GM12872 (cell line): ENCODE data around the gene NKX1-2.

Source experiments
- TF ChIP-seq, protein P1 (sequence below): IDR thresholded peaks from 3 replicates; pipeline ENCODE4 v1.5.1; 2011; ENCODE audit warnings: low read depth, mild to moderate bottlenecking, low read length, moderate library complexity; ENCODE audit not compliant: insufficient read depth

NKX1-2 gene

GRCh38 chr10:124450012-124450782, at the start of gene NKX1-2:
Gene NKX1-2, minus strand, starts transcription at chr10:124450035. Its CDS starts 92 bp downstream, at chr10:124449943.
- TF ChIP-seq, protein P1, sequence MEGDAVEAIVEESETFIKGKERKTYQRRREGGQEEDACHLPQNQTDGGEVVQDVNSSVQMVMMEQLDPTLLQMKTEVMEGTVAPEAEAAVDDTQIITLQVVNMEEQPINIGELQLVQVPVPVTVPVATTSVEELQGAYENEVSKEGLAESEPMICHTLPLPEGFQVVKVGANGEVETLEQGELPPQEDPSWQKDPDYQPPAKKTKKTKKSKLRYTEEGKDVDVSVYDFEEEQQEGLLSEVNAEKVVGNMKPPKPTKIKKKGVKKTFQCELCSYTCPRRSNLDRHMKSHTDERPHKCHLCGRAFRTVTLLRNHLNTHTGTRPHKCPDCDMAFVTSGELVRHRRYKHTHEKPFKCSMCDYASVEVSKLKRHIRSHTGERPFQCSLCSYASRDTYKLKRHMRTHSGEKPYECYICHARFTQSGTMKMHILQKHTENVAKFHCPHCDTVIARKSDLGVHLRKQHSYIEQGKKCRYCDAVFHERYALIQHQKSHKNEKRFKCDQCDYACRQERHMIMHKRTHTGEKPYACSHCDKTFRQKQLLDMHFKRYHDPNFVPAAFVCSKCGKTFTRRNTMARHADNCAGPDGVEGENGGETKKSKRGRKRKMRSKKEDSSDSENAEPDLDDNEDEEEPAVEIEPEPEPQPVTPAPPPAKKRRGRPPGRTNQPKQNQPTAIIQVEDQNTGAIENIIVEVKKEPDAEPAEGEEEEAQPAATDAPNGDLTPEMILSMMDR, result no peak

DNA sequence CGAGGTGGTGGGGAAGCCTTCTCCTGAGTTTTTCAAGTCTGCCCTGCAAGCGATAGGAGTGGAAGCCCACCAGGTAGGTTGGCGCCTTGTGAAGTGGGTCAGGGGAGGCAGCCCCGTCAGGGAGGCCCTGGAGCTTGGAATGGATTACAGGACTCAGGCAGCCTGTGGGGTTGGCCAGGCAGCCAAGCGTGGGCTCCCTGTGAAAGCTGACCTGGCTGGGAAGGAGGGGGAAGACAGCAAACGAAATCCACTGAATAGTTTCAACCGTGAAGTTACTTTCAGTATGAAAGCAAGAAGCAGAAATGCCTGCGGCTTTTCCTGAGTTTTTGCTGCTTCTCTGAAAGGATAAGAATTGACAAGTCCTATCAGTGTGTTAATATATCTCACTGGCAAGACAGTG, 48.2 kb upstream of the NKX1-2 start:
- TF ChIP-seq, protein P1, result no peak

GRCh38 chr10:124497196-124497881, 47.5 kb upstream of the NKX1-2 start:
- TF ChIP-seq, protein P1, result no peak

- TF ChIP-seq, protein P1, result no peak
These were observed 46.8 kb upstream of the NKX1-2 start for GRCh38 chr10:124496620-124497019.

GRCh38 chr10:124496150-124496549, 46.3 kb upstream of the NKX1-2 start:
- TF ChIP-seq, protein P1, result no peak

DNA sequence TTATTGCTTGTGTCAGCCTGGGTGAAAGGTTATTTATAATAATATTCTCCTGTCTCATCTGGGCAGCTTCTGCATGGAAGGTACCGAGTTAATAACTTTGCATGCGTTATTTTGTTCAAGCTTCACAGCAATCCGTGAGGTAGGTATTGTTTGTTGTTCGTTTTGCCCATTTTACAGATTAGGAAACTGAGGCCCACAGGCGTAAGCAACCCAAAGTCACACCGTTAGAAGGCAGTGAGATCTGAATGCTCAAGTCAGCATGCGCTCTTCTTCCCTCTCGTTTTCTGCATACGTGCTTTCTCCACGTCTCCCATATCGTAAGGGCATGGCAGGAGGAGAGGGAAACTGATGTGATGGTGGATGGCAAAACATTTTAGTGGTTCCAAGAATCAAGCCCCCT, 45.9 kb upstream of the NKX1-2 start:
- TF ChIP-seq, protein P1, result no peak

DNA sequence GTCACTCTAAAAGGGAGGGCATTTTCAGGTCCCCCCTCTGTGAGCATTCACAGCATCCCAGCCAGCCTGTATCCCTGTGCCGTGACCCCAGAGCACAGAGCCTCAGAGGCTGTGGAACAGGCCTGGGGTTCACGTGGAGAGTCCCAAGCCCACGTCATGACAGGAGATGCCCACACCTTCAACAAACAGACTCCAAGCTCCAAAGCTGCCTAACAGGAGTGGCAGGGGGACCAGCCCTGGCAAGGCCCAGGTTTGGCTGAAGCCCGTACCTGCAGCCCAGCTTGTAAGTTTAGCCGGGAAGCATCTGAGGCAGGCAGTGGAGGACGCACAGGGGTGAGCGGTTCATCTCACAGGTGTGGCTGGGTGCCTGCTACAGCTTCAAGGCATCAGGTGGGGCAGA, 45.3 kb upstream of the NKX1-2 start:
- TF ChIP-seq, protein P1, result no peak
